ENCODE data around the gene ZRANB1.

Gene ZRANB1

GRCh38 chr10:125035588-125036295 is 93.8 kb downstream of the ZRANB1 start:
- no peak for DNase-seq (ENCODE audit: low read depth)

- no peak for DNase-seq (ENCODE audit: low read depth)
These were observed 95.4 kb downstream of the ZRANB1 start for GRCh38 chr10:125037145-125037877.

Measured in T follicular helper cell (primary cell).